Ishikawa (cell line): ENCODE measurements around the gene DCTN4.

Source experiments
- FOXM1 ChIP-seq: IDR thresholded peaks from 2 replicates; pipeline ENCODE4 v1.6.1; 2012; ENCODE audit warnings: low read depth, borderline replicate concordance
- NFIC ChIP-seq: IDR thresholded peaks from 2 replicates; pipeline ENCODE4 v1.6.1; 2012
- RAD21 ChIP-seq: IDR thresholded peaks from 2 replicates; pipeline ENCODE4 v1.6.1; 2012; ENCODE audit warnings: low read depth
- TAF1 ChIP-seq: IDR thresholded peaks from 2 replicates; pipeline ENCODE4 v1.6.1; 2012; ENCODE audit warnings: low read depth, mild to moderate bottlenecking
- TCF12 ChIP-seq: IDR thresholded peaks from 2 replicates; pipeline ENCODE4 v1.6.1; 2012; ENCODE audit warnings: low read depth
- ZBTB7A ChIP-seq: IDR thresholded peaks from 2 replicates; pipeline ENCODE4 v1.6.1; 2012; ENCODE audit warnings: low read depth
- TF ChIP-seq, protein P1 (sequence below): IDR thresholded peaks from 2 replicates; pipeline ENCODE4 v1.6.1; 2012; ENCODE audit warnings: low read depth, mild to moderate bottlenecking
- TF ChIP-seq, protein P2 (sequence below): IDR thresholded peaks from 2 replicates; pipeline ENCODE4 v1.6.1; 2012
- TF ChIP-seq, protein P3 (sequence below): IDR thresholded peaks from 2 replicates; pipeline ENCODE4 v1.6.1; 2012

DNA sequence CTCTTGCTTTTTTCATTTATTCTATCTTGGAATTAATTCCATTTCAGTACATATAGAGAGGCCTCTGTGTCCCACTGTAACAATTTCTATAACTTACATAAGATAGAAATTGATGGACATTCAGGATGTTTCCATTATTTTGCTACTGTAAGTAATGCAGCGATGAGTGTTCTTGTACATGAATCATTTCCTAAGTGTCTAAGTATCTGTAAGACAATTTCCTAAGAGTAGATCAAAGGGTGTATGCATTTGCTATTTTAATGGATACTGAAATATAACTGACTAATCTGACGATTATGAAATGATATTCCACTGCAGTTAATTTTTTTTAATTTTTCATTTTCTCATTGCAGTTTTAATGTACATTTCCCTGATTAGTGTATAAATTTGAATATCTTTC lies 35.0 kb downstream of the DCTN4 start:
- TF ChIP-seq, protein P1, sequence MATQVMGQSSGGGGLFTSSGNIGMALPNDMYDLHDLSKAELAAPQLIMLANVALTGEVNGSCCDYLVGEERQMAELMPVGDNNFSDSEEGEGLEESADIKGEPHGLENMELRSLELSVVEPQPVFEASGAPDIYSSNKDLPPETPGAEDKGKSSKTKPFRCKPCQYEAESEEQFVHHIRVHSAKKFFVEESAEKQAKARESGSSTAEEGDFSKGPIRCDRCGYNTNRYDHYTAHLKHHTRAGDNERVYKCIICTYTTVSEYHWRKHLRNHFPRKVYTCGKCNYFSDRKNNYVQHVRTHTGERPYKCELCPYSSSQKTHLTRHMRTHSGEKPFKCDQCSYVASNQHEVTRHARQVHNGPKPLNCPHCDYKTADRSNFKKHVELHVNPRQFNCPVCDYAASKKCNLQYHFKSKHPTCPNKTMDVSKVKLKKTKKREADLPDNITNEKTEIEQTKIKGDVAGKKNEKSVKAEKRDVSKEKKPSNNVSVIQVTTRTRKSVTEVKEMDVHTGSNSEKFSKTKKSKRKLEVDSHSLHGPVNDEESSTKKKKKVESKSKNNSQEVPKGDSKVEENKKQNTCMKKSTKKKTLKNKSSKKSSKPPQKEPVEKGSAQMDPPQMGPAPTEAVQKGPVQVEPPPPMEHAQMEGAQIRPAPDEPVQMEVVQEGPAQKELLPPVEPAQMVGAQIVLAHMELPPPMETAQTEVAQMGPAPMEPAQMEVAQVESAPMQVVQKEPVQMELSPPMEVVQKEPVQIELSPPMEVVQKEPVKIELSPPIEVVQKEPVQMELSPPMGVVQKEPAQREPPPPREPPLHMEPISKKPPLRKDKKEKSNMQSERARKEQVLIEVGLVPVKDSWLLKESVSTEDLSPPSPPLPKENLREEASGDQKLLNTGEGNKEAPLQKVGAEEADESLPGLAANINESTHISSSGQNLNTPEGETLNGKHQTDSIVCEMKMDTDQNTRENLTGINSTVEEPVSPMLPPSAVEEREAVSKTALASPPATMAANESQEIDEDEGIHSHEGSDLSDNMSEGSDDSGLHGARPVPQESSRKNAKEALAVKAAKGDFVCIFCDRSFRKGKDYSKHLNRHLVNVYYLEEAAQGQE, result no peak
- TF ChIP-seq, protein P2, sequence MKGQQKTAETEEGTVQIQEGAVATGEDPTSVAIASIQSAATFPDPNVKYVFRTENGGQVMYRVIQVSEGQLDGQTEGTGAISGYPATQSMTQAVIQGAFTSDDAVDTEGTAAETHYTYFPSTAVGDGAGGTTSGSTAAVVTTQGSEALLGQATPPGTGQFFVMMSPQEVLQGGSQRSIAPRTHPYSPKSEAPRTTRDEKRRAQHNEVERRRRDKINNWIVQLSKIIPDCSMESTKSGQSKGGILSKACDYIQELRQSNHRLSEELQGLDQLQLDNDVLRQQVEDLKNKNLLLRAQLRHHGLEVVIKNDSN, result no peak
- TF ChIP-seq TCF12 (no peak), RAD21 (no peak), FOXM1 (no peak), TAF1 (no peak), ZBTB7A (no peak), NFIC (no peak)
- TF ChIP-seq, protein P3, sequence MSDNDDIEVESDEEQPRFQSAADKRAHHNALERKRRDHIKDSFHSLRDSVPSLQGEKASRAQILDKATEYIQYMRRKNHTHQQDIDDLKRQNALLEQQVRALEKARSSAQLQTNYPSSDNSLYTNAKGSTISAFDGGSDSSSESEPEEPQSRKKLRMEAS, result no peak
